HPDE6-E6E7 (cell line): Measurements from ENCODE around the gene EIF4ENIF1.
A peak's percentile ranks its signal among the peaks of the same experiment; 100 is the strongest.
"Not testable (repeated sequence)": the region's sequence is repeated elsewhere in the genome, so short reads cannot be mapped to it uniquely, and the experiment has no call there.

Experiments
- DNase-seq: peaks from one replicate; pipeline ENCODE4 v3.0.0; 2011; ENCODE audit warnings: missing footprints; ENCODE audit errors: extremely low spot score

The EIF4ENIF1 gene

GRCh38 chr22:31489632-31490495 lies at the start of gene EIF4ENIF1:
Gene EIF4ENIF1, minus strand, starts transcription at chr22:31489842. Its CDS starts 1,124 bp downstream, at chr22:31488718.
- peak; percentile 67 for DNase-seq

GRCh38 chr22:31538815-31539214 lies 49.2 kb upstream of the EIF4ENIF1 start:
- no peak for DNase-seq

- DNase-seq, result no peak
Observed at GRCh38 chr22:31537019-31537535, 47.4 kb upstream of the EIF4ENIF1 start.

- DNase-seq, result no peak
Observed at GRCh38 chr22:31533374-31533773, 43.7 kb upstream of the EIF4ENIF1 start.

GRCh38 chr22:31532060-31532459 lies 42.4 kb upstream of the EIF4ENIF1 start:
- no peak for DNase-seq

- DNase-seq, result no peak
Observed at GRCh38 chr22:31530823-31531195, 41.2 kb upstream of the EIF4ENIF1 start.

GRCh38 chr22:31526270-31526669 lies 36.6 kb upstream of the EIF4ENIF1 start:
- no peak for DNase-seq

- DNase-seq, result not testable (repeated sequence)
Observed at GRCh38 chr22:31524132-31524531, 34.5 kb upstream of the EIF4ENIF1 start.

GRCh38 chr22:31520051-31520450 lies 30.4 kb upstream of the EIF4ENIF1 start:
- no peak for DNase-seq

GRCh38 chr22:31509061-31509762 lies 19.6 kb upstream of the EIF4ENIF1 start:
- DNase-seq, result no peak

GRCh38 chr22:31508536-31508935 lies 18.9 kb upstream of the EIF4ENIF1 start:
- no peak for DNase-seq

GRCh38 chr22:31507517-31507916 lies 17.9 kb upstream of the EIF4ENIF1 start:
- DNase-seq, result not testable (repeated sequence)

GRCh38 chr22:31504282-31504681 lies 14.6 kb upstream of the EIF4ENIF1 start:
- no peak for DNase-seq

GRCh38 chr22:31503211-31503964 lies 13.7 kb upstream of the EIF4ENIF1 start:
- no peak for DNase-seq

GRCh38 chr22:31501738-31502137 lies 12.1 kb upstream of the EIF4ENIF1 start:
- no peak for DNase-seq

GRCh38 chr22:31497148-31497938 lies 7.7 kb upstream of the EIF4ENIF1 start:
- DNase-seq, result no peak

GRCh38 chr22:31496735-31497146 lies 7.1 kb upstream of the EIF4ENIF1 start:
- DNase-seq, result no peak

- peak; percentile 80 for DNase-seq
Observed at GRCh38 chr22:31496007-31496734, 6.5 kb upstream of the EIF4ENIF1 start, which contains the start of gene SFI1. Gene SFI1, plus strand, starts transcription at chr22:31496536. Its CDS starts 11,749 bp downstream, at chr22:31508285.

GRCh38 chr22:31495343-31495742 lies 5.7 kb upstream of the EIF4ENIF1 start:
- DNase-seq, result no peak

GRCh38 chr22:31493355-31493754 lies 3.7 kb upstream of the EIF4ENIF1 start:
- DNase-seq, result not testable (repeated sequence)
